OCI-LY3 (cell line): ENCODE results near the gene LHFPL6.

ENCODE experiments used
- H2AFZ ChIP-seq: fragments of 200-600, 300-600 bp; shearing (Covaris generic); 2 replicates; pipeline ENCODE4 v1.6.0; 2014; ENCODE audit warnings: antibody characterized with exemption, low read depth, low read length
- H3K27ac ChIP-seq: fragments of 200-600, 300-600 bp; sonication (generic); 2 replicates; pipeline ENCODE4 v1.5.1; 2014; ENCODE audit warnings: mild to moderate bottlenecking, low read length, moderate library complexity, mixed read lengths
- H3K27me3 ChIP-seq: fragments of 200-600, 300-600 bp; sonication (generic); 2 replicates; pipeline ENCODE4 v1.6.1; 2014; ENCODE audit warnings: low read depth, low read length, mixed read lengths
- H3K36me3 ChIP-seq: fragments of 200-600, 300-600 bp; sonication (generic); replicated peaks from 2 replicates; pipeline ENCODE3; 2014; ENCODE audit warnings: low read depth, low read length, mixed read lengths
- H3K4me1 ChIP-seq: fragments of 300-600, 200-600 bp; sonication (generic); 2 replicates; pipeline ENCODE4 v1.6.1; 2014; ENCODE audit warnings: low read length, mixed read lengths
- H3K4me2 ChIP-seq: fragments of 200-600, 300-600 bp; sonication (generic); 2 replicates; pipeline ENCODE4 v1.6.1; 2014; ENCODE audit warnings: low read length, mixed read lengths
- H3K4me3 ChIP-seq: fragments of 300-600, 200-600 bp; sonication (generic); 2 replicates; pipeline ENCODE4 v1.5.1; 2014; ENCODE audit warnings: antibody characterized with exemption, mild to moderate bottlenecking, low read length, moderate library complexity
- H3K79me2 ChIP-seq: fragments of 300-600, 200-600 bp; shearing (Covaris generic); 2 replicates; pipeline ENCODE4 v1.6.1; 2014; ENCODE audit warnings: mild to moderate bottlenecking, low read length, mixed read lengths
- H3K9ac ChIP-seq: fragments of 300-600, 200-600 bp; shearing (Covaris generic); 2 replicates; pipeline ENCODE4 v1.6.0; 2014; ENCODE audit warnings: mild to moderate bottlenecking, low read length, moderate library complexity
- H3K9me3 ChIP-seq: fragments of 200-600, 300-600 bp; shearing (Covaris generic); 2 replicates; pipeline ENCODE4 v1.6.1; 2014; ENCODE audit warnings: low read length, mixed read lengths; ENCODE audit not compliant: insufficient read depth
- H4K20me1 ChIP-seq: fragments of 200-600, 300-600 bp; sonication (generic); 2 replicates; pipeline ENCODE4 v1.6.1; 2016; ENCODE audit warnings: low read length, mixed read lengths; ENCODE audit not compliant: insufficient read depth
- CTCF ChIP-seq: fragments of 200-600, 300-600 bp; sonication (generic); IDR thresholded peaks from 2 replicates; pipeline ENCODE4 v1.5.1; 2014; ENCODE audit warnings: antibody characterized with exemption, low read length, low read depth
- EZH2phosphoT487 ChIP-seq: fragments of 200-600 bp; shearing (Covaris generic); IDR thresholded peaks from 2 replicates; pipeline ENCODE4 v1.6.1; 2018; ENCODE audit warnings: antibody characterized with exemption, mixed run types, low read depth

Gene LHFPL6

DNA sequence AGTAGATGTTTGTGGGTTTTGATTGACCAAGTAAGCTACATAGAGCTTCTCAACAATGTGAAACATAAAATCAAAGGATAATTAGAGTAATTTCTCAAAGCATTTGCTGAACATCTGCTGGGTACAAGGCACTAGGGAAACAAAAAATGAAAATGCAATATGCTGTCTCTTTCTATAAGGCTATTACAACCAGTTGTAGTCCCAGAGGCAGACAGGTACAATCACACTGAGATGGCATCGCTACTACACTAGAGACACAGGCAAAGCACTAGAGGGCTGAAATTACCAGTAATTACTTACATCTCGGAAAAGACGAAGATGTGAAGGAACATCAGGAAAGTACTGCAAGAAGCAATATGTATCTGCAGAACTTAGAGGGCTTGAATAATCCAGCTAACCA is 133.3 kb downstream of the LHFPL6 start:
- Histone ChIP-seq H3K4me1 (no peaks in the 10 kb centered on the region), H3K27ac (no peak overlapping the region), H3K27me3 (no peaks in the 10 kb centered on the region), H3K9ac (no peak overlapping the region), H3K4me2 (no peak overlapping the region), H4K20me1 (no peaks in the 10 kb centered on the region), H3K79me2 (no peaks in the 10 kb centered on the region), H3K36me3 (no peaks in the 10 kb centered on the region), H3K9me3 (no peaks in the 10 kb centered on the region), H3K4me3 (no peak overlapping the region), H2AFZ (no peak overlapping the region)
- TF ChIP-seq CTCF (no peak), EZH2phosphoT487 (no peak)

DNA sequence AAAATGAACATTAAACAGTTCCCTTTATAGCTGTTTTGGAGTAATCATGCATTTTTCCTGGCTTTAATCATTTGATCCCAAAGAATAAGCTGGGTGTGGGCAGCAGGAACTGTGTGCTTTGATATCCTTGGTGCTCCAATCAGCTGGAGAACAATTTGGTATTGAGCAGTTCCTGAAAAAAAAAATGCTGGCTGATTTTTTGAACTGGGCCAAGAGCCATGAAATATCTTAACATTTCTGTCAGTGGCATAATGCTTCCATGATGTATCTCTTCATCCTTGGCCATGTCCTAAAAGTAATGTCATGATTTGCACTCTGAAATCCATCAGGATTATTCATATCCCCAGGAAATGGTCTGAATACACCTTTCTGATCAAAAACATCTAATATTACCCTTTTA is 134.7 kb downstream of the LHFPL6 start:
- no peak for TF ChIP-seq CTCF
- no peak for TF ChIP-seq EZH2phosphoT487
- H3K27me3 ChIP-seq, result no peaks in the 10 kb centered on the region
- no peaks in the 10 kb centered on the region for H3K36me3 ChIP-seq
- no peak overlapping the region for H3K4me3 ChIP-seq
- H3K79me2 ChIP-seq, result no peaks in the 10 kb centered on the region
- no peak overlapping the region for H3K4me2 ChIP-seq
- no peaks in the 10 kb centered on the region for H3K4me1 ChIP-seq
- H3K27ac ChIP-seq, result no peak overlapping the region
- H2AFZ ChIP-seq, result no peak overlapping the region
- H3K9ac ChIP-seq, result no peak overlapping the region
- H4K20me1 ChIP-seq, result no peaks in the 10 kb centered on the region
- no peaks in the 10 kb centered on the region for H3K9me3 ChIP-seq

DNA sequence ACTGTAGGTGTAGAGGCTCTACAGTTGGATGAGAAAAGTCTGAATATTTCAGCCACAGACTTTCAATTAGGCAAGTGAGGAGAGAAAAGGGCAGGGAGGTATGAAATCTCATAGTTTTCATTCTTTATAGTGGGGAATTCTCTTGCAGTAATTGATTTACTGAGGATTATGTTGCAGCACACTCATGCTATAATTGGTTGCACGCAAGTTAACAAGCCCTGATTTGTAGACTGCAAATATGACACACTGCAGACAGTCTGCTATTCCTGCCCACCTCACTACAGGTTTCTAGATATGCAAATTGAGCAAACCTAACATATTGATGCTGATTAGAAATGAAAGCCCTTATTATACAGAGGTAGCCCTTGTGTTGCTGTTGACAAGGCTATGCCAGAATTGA is 139.4 kb downstream of the LHFPL6 start:
- Histone ChIP-seq H3K9ac (no peak overlapping the region), H3K4me2 (no peak overlapping the region), H3K27ac (no peak overlapping the region), H3K36me3 (no peaks in the 10 kb centered on the region), H3K27me3 (no peaks in the 10 kb centered on the region), H4K20me1 (no peaks in the 10 kb centered on the region), H3K4me1 (no peaks in the 10 kb centered on the region), H3K79me2 (no peaks in the 10 kb centered on the region), H3K9me3 (no peaks in the 10 kb centered on the region), H3K4me3 (no peak overlapping the region), H2AFZ (no peak overlapping the region)
- TF ChIP-seq EZH2phosphoT487 (no peak), CTCF (no peak)

DNA sequence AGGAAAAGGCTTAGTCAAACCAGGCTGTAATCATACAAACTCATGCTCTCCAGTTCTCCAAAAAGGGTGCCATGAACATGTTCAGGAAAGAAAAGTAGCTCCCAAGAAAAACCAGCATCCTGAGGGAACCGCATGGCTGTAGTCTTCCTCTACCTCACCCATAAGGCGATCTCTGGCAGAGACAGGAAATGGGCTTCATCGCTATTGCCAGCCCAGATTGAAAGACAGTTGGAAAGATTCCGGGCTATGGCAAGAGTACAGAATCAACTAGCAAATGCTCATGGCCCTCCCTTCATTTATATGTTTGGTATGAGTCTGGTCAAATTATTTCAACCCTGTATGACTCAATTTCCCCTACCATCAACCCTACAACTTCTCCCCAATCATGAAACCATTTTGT is 140.1 kb downstream of the LHFPL6 start:
- no peak overlapping the region for H3K4me3 ChIP-seq
- H3K36me3 ChIP-seq, result no peaks in the 10 kb centered on the region
- no peaks in the 10 kb centered on the region for H3K4me1 ChIP-seq
- no peaks in the 10 kb centered on the region for H3K9me3 ChIP-seq
- no peak overlapping the region for H3K9ac ChIP-seq
- TF ChIP-seq CTCF, result no peak
- no peak for TF ChIP-seq EZH2phosphoT487
- H3K79me2 ChIP-seq, result no peaks in the 10 kb centered on the region
- H4K20me1 ChIP-seq, result no peaks in the 10 kb centered on the region
- H3K27ac ChIP-seq, result no peak overlapping the region
- H2AFZ ChIP-seq, result no peak overlapping the region
- no peak overlapping the region for H3K4me2 ChIP-seq
- no peaks in the 10 kb centered on the region for H3K27me3 ChIP-seq
